Central memory CD8-positive, alpha-beta T cell (primary cell): ENCODE results near the gene STXBP6.

Experiments used
- ATAC-seq: fragments of 150-1000 bp; cut with Tn5 transposase; replicated peaks from 2 replicates; pipeline ENCODE4 v1.10.0; 2022; ENCODE audit warnings: mild to moderate bottlenecking, moderate FRiP score, moderate number of reproducible peaks; ENCODE audit not compliant: poor library complexity, severe bottlenecking; ENCODE audit errors: extremely low read depth
- DNase-seq, 2 donors: peaks; one replicate each; pipeline ENCODE4 v3.0.0; 2021; ENCODE audit warnings: low spot score in 2 of 2
- H3K27ac Mint-ChIP-seq: one replicate; pipeline ENCODE4 v1.8.0; 2022; ENCODE audit warnings: low read depth, mild to moderate bottlenecking, moderate library complexity, mixed read lengths
- H3K27me3 Mint-ChIP-seq: one replicate; pipeline ENCODE4 v1.8.0; 2022; ENCODE audit warnings: mixed read lengths
- H3K36me3 Mint-ChIP-seq: one replicate; pipeline ENCODE4 v1.8.0; 2022; ENCODE audit warnings: mild to moderate bottlenecking, moderate library complexity, mixed read lengths; ENCODE audit not compliant: insufficient read depth
- H3K4me1 Mint-ChIP-seq: one replicate; pipeline ENCODE4 v1.8.0; 2022; ENCODE audit warnings: mixed read lengths
- H3K4me3 Mint-ChIP-seq: one replicate; pipeline ENCODE4 v1.8.0; 2022; ENCODE audit warnings: mild to moderate bottlenecking, moderate library complexity, mixed read lengths
- H3K9me3 Mint-ChIP-seq: one replicate; pipeline ENCODE4 v1.8.0; 2022; ENCODE audit warnings: mixed read lengths

STXBP6 gene

DNA sequence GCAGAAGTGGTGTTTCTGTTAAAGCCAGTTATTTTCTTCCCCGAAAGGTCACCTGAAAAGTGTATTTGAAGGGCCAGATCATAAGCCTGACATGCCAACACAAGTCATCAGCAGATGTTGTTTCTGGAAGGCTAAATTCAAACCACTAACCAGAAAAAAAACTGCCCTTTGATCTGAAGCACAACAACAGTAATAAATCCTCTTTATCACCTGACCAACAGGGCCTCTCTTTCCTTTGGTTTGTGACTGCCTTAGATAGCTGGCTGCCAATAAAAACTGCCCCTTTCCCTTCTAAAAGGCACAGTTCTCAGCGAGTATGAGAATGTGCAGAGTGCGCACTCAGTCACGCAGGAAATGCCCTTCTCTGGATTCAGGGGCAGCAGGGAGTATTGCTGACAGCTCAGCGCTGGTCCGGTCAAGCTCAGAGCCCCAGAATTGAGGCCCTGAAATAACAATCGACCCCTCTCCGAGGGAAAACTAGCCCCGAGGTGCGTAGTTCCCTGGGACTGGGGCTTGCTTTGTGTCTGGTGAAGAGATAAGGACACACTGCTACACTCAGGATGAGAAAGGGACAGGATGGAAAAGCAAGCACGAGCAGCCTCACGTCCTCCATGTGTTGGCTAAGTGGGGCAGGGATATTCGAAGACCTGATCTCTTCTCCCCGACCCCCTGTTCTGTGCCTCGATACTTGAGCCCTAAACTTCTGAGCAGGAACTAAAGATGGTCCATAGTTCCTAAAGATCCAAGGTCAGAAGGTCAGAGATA lies 231.7 kb downstream of the STXBP6 start:
- DNase-seq (no peak), ATAC-seq (no peak)
- Mint-ChIP-seq H3K36me3 (no peaks in the 10 kb centered on the region), H3K9me3 (no peaks in the 10 kb centered on the region), H3K4me1 (no peaks in the 10 kb centered on the region), H3K4me3 (no peak overlapping the region), H3K27me3 (peaks cover 75% of the 10 kb centered on the region), H3K27ac (no peak overlapping the region)

DNA sequence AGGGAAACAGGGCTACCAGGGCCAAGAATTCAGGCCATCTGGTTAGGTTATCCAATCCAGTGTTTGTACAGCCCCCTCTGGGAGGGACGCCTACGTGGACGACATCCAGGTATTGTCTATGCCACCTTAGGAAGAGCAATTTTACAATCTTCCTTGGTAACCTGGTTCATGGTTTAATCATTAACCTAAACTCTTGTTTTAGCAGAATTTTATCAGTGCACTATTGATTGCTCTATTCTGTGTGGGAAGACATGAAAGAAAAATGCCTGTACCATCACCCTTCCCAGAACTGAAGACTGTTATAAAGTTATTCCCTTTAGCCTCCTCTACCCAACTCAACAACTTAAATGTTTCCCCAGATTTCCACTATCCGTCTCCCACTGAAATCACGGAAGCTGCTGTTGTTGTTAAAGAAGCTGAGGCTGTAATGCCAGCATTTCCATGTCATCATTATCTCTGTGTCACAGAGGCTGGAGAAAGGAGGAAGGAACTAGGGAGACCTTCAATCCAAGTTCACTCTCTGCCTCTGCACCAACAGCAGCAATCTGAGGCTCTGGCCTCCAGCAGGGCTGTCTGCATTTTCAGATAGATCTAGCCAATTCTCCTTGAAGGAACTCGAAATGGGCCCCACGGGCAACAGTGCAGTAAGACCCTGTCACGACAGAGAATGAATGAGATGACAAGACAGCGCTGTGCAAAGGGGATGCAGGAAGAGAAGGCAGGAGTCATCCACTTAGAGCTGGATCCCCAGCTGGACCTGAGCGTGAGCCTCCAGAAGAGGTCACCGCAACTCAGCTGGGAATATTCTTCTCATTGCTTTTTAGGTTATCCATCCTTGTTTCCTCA lies 232.5 kb downstream of the STXBP6 start:
- Mint-ChIP-seq H3K36me3 (no peaks in the 10 kb centered on the region), H3K27me3 (peaks cover 75% of the 10 kb centered on the region), H3K4me3 (no peak overlapping the region), H3K4me1 (no peaks in the 10 kb centered on the region), H3K9me3 (no peaks in the 10 kb centered on the region), H3K27ac (no peak overlapping the region)
- DNase-seq: no peak
- ATAC-seq: no peak

DNA sequence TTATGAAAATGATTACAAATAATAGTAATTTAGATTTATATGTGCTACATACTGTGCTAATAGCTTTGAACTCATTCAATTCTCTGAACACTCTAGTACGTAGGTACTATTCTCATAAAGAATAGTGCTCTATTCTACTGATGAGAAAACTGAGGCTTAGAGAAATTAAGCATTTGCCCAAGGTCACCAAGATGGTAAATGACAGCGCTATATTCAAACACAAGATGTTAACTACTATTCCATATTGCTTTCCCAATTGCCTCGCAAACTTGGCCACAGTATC lies 233.1 kb downstream of the STXBP6 start:
- no peak overlapping the region for H3K4me3 Mint-ChIP-seq
- H3K4me1 Mint-ChIP-seq: no peaks in the 10 kb centered on the region
- H3K27me3 Mint-ChIP-seq: peaks cover 74% of the 10 kb centered on the region
- H3K36me3 Mint-ChIP-seq: no peaks in the 10 kb centered on the region
- ATAC-seq: no peak
- H3K9me3 Mint-ChIP-seq: no peaks in the 10 kb centered on the region
- no peak overlapping the region for H3K27ac Mint-ChIP-seq
- no peak for DNase-seq

DNA sequence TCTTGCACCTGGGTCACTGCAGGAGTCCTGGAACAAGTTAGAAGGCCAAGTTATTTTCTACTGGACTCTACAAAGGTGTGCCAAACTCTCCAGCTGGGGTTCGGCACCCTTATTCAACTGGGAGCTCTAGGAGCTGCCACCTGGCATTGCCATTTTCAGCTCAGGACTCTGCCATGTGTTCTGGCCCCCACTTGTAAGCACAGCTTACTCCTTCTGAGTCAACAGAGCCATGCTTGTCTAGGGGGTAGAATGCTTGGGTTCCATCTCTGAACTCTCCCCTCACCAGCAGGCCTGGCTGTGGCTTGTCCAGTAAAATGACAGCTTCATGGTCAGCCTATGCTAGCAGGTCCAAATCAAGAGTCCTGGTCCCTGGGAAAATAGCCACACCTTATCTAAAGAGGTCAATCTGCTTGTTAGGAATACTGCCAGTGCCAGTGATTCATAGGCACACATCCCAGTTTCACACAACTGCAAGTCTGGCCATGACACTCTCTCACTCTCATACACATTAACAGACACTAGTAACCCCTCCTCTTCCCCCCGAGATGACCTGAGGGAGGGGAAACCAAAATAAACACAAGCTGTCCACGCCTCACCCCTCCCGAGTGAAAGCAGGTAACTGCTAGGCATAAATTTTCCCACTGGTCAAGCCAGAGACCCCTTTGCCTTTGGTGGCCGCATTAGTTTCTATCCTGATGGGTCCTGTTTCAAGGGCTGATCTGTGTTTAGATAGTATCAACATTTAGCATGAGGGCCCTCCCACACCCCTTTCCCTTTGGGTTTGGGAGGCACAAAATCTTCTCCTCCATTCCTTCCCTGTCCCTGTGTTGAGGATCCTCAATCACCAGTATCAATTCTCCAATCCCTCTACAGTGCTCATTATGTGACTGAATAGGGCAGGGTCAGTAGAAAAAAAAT lies 233.7 kb downstream of the STXBP6 start:
- no peaks in the 10 kb centered on the region for H3K4me1 Mint-ChIP-seq
- no peak for ATAC-seq
- H3K27ac Mint-ChIP-seq: no peak overlapping the region
- no peak for DNase-seq
- no peaks in the 10 kb centered on the region for H3K36me3 Mint-ChIP-seq
- H3K27me3 Mint-ChIP-seq: peaks cover 68% of the 10 kb centered on the region
- H3K9me3 Mint-ChIP-seq: no peaks in the 10 kb centered on the region
- H3K4me3 Mint-ChIP-seq: no peak overlapping the region

DNA sequence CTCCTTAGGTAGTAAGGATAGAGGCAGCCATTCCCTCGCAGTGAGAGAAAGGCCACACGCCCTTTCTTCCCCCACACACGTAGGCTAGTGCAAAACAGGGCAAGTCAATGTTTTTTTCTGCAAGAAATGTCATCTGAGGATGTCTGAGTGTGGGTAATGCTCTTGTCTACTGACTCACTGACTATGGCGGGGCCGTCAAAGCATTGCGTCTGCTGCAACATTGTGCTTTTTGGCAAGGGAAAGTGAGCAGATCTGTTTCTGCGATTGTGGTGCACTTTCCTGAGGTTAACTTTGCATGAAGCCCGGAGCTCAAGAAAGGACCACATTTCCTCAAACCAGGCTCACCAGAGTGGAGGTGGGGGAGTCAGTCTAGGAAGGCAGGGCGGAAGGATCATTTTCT lies 234.4 kb downstream of the STXBP6 start:
- H3K27ac Mint-ChIP-seq: no peak overlapping the region
- peaks cover 66% of the 10 kb centered on the region for H3K27me3 Mint-ChIP-seq
- no peak overlapping the region for H3K4me3 Mint-ChIP-seq
- no peaks in the 10 kb centered on the region for H3K9me3 Mint-ChIP-seq
- DNase-seq (no peak), ATAC-seq (no peak)
- no peaks in the 10 kb centered on the region for H3K36me3 Mint-ChIP-seq
- no peaks in the 10 kb centered on the region for H3K4me1 Mint-ChIP-seq

DNA sequence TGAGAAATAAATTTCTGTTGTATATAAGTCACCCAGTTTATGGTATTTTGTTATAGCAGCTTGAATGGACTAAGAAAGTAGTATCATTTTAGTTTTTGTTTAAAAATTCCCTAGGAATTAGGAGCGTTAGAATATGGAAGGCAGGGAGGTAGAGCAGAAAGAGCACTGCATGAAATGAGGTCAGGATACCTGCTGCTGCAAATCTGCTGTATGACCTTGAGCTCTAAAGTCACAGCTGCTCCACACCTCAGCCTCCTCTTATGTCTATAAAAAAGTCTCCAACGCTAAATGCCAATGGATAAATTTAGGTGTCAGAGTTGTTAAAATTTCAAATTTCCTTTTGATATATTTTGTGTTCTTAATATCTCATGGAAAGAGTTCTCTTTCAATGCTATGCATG lies 235.0 kb downstream of the STXBP6 start:
- peaks cover 66% of the 10 kb centered on the region for H3K27me3 Mint-ChIP-seq
- H3K27ac Mint-ChIP-seq: no peak overlapping the region
- H3K4me1 Mint-ChIP-seq: no peaks in the 10 kb centered on the region
- H3K9me3 Mint-ChIP-seq: no peaks in the 10 kb centered on the region
- ATAC-seq: no peak
- peaks cover 1% of the 10 kb centered on the region for H3K36me3 Mint-ChIP-seq
- no peak overlapping the region for H3K4me3 Mint-ChIP-seq
- DNase-seq: no peak

DNA sequence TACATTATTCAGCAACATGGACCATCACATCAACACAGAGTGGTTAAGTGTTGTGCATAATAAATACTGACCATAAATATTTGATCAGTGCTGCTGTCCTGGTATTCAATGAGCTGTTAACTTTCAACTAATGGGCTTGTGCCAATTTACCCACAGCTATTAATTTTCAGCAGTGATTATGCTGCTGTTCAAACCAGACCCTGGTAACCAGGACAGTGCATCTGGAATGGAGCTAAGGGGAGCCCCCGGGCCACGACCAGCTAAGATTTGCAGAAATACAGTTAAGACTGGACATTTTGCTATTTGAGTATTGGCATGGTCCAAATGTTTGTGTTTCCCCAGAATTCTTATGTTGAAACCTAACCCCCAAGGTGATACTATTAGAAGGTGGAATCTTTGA lies 235.6 kb downstream of the STXBP6 start:
- DNase-seq (no peak), ATAC-seq (no peak)
- H3K4me1 Mint-ChIP-seq: no peaks in the 10 kb centered on the region

DNA sequence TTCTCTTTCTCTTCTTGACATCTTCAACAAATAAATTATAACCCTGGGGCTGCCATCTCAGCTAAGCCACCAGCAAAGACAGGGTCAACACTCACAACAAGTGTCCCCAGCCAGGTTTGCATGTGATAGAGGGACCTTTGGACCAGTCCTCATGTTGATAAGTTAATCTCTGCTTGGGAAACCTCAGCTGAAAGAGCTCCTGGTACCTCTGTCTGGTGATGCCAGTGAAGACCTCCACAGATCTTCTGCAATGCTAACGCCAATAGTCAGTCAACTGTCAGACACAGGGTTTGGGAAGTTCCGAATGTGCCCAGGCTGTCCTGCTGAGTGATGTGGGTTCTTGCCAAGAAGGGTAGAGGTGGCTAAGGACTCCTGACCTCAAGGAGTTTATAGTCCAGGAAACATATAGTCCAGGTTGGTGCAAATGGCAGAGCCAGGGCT lies 236.1 kb downstream of the STXBP6 start:
- DNase-seq (no peak), ATAC-seq (no peak)
- no peaks in the 10 kb centered on the region for H3K9me3 Mint-ChIP-seq
- H3K27ac Mint-ChIP-seq: no peak overlapping the region
- H3K36me3 Mint-ChIP-seq: peaks cover 1% of the 10 kb centered on the region
- no peak overlapping the region for H3K4me3 Mint-ChIP-seq
- peaks cover 68% of the 10 kb centered on the region for H3K27me3 Mint-ChIP-seq
- no peaks in the 10 kb centered on the region for H3K4me1 Mint-ChIP-seq

More for the DNA sequence above, 235.6 kb downstream of the STXBP6 start:
- H3K27me3 Mint-ChIP-seq: peaks cover 68% of the 10 kb centered on the region
- no peak overlapping the region for H3K4me3 Mint-ChIP-seq
- no peaks in the 10 kb centered on the region for H3K9me3 Mint-ChIP-seq
- H3K27ac Mint-ChIP-seq: no peak overlapping the region
- H3K36me3 Mint-ChIP-seq: peaks cover 1% of the 10 kb centered on the region

DNA sequence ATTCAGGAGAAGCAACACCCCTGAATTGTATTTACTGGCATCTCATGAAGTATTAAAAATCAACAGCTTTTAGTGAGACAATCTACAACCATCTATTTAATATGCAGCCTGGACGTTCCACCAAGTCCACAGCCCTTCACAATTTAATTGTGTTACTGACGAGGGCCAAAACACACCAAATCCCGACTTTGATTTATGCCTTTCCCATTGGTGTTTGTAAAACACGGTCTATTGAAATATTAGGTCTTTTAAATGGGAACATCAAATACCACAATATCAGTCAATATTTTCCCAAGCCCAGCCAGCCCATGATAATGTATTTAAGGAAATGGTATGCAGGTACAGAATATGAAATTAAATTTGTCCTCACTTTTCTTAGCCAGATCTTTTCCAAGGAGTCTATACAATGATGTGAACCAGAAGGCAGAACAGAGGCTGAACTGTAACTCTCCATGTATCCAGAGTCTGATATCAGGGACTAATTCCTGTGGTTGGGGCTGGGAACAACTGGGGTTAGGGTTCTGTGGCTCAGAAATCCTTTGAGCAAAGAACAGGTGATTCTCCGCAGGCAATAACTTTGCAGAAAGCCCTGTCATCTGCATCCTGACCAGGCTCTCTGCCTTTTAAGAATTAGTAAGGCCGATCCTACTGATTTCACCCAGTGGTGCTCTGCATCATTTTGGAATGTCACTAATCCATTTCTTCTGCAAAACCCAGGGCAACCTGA lies 236.7 kb downstream of the STXBP6 start:
- H3K4me1 Mint-ChIP-seq: no peaks in the 10 kb centered on the region
- H3K27ac Mint-ChIP-seq: no peak overlapping the region
- DNase-seq (no peak), ATAC-seq (no peak)
- H3K27me3 Mint-ChIP-seq: peaks cover 71% of the 10 kb centered on the region
- no peak overlapping the region for H3K4me3 Mint-ChIP-seq
- no peaks in the 10 kb centered on the region for H3K9me3 Mint-ChIP-seq
- peaks cover 1% of the 10 kb centered on the region for H3K36me3 Mint-ChIP-seq

DNA sequence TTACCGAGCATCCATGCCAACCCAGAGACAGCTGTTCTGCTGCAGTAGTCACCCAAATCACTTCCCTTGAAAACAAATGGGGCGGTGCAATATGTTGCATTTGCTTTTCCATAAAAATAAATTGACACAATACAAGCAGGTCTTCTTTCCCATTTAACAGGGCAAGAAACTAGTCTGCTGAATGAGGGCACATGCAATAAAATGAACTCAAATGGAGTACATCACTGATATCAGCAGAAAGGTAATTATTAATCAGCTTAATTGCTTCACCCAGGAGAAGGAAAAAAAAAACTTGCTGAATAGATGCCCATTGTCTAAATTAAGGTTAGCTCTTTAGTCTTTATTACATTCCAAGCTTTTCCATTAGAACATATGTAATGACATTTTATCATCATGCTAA lies 240.8 kb downstream of the STXBP6 start:
- H3K27me3 Mint-ChIP-seq: peaks cover 64% of the 10 kb centered on the region
- no peak overlapping the region for H3K27ac Mint-ChIP-seq
- H3K36me3 Mint-ChIP-seq: peaks cover 1% of the 10 kb centered on the region
- no peaks in the 10 kb centered on the region for H3K4me1 Mint-ChIP-seq
- ATAC-seq (no peak), DNase-seq (no peak)
- H3K4me3 Mint-ChIP-seq: no peak overlapping the region
- H3K9me3 Mint-ChIP-seq: no peaks in the 10 kb centered on the region

DNA sequence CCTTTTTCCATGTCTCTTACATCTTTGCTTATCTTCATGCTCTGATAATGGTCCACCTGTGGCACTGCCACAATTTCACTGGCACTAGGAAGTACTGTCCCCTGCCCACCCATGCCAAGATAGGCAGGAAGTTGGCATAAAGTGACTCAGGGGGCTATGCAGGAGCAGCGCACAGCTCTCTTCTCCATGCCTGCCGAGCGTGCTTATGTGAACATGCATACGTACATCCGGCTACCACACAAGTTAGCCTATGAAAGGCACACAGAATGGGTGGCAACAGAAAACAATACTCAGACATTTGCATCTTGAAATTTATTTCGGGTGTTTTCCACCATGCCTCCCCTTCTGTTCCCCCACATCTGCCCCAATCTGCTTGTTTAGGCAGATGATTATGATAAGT lies 241.5 kb downstream of the STXBP6 start:
- Mint-ChIP-seq H3K36me3 (peaks cover 1% of the 10 kb centered on the region), H3K27ac (no peak overlapping the region), H3K4me1 (no peaks in the 10 kb centered on the region), H3K9me3 (no peaks in the 10 kb centered on the region), H3K4me3 (no peak overlapping the region), H3K27me3 (peaks cover 57% of the 10 kb centered on the region)
- ATAC-seq: no peak
- DNase-seq: no peak

DNA sequence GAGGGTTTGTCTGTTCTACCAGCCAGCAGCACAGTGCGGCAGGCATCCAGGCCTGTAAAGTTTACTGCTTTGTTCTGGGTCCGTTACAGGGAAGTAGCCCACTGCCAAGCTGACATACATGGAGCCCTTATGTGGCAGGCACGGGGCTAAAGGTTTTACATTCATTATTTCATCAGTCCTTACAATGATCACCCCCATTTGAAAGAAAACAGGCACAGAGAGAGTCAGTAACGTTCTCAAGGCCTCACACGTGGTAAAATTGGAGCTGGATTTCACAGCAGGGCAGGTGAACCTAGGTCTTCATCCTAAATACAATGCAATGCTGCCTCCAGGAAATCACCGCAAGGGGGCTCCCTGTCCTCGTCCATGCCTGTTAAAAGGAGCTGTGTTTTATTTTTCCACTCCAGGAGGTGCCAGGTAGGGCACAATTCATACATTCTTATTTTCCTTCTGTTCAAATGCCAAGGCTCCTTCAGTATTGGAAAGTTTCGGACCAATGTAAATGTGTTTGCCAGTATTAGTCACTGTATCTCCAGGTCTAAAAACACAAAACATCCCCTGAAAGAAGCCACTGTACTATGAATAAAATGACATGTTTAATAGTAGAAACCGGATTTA lies 243.8 kb downstream of the STXBP6 start:
- H3K9me3 Mint-ChIP-seq: no peaks in the 10 kb centered on the region
- H3K27me3 Mint-ChIP-seq: peaks cover 43% of the 10 kb centered on the region
- H3K4me1 Mint-ChIP-seq: no peaks in the 10 kb centered on the region
- no peak overlapping the region for H3K27ac Mint-ChIP-seq
- H3K4me3 Mint-ChIP-seq: no peak overlapping the region
- DNase-seq (no peak), ATAC-seq (no peak)
- peaks cover 1% of the 10 kb centered on the region for H3K36me3 Mint-ChIP-seq
